ENCODE results near the gene PAX8. TPM values are rescaled to one million over a fixed set of nuclear protein-coding genes. Genes with fewer than 3 reads are reported as not detected.
A peak's percentile ranks its signal among the peaks of the same experiment; 100 is the strongest.

The PAX8 gene
- total and polyA plus RNA-seq, 2 of the 13 experiments (the other 11 are each of a cell fraction or from before 2014, with no cell fraction given): 1.5 to 8.8 TPM

- TF ChIP-seq NCOA5 (CRISPR knock-in tag; IDR thresholded peaks at IDR 0.05) (no peak), RFX1 (IDR thresholded peaks at IDR 0.05) (no peak)
Measured at GRCh38 chr2:113196839-113197238, 81.9 kb downstream of the PAX8 start (continued).

- Histone ChIP-seq H3K9me3 (ENCODE audit: low read length) (no peaks in the 10 kb centered on the region), H3K4me3 (replicated peaks in 1 of 3; ENCODE audit: insufficient read depth in 1 of 3, low read depth in 2 of 3, low read length in 3 of 3) (no peak overlapping the region), H3K36me3 (replicated peaks in 1 of 2; ENCODE audit: control insufficient read depth in 1 of 2, insufficient read depth in 2 of 2, low read length in 2 of 2) (no peaks in the 10 kb centered on the region; a peak in 1 of 5 replicates), H3K4me2 (ENCODE audit: low read depth, low read length) (no peak overlapping the region), H2AFZ (ENCODE audit: low read length) (no peak overlapping the region), H3K4me1 (ENCODE audit: insufficient read depth, low read length) (peaks cover 29% of the 10 kb centered on the region), H3K27me3 (ENCODE audit: control insufficient read depth in 1 of 2, insufficient read depth in 2 of 2, low read length in 2 of 2) (no peaks in the 10 kb centered on the region; a peak in 1 of 5 replicates), H3K27ac (ENCODE audit: extremely low read length, insufficient read depth, low read length) (no peak overlapping the region), H3K9ac (ENCODE audit: insufficient read depth, low read depth, low read length) (no peak overlapping the region), H4K20me1 (ENCODE audit: insufficient read depth, low read length) (no peaks in the 10 kb centered on the region), H3K79me2 (ENCODE audit: insufficient read depth, low read length) (no peaks in the 10 kb centered on the region)
- intact Hi-C loops (cut with micrococcal nuclease; ENCODE audit: unreplicated experiment) (no loop called here), in situ Hi-C loops (cut with HindIII; ENCODE audit: extremely low pct_ligation_motif_present, low pct_unique_long_range_greater_than_20kb) (loop anchor here (5.0 kb wide), 2 partner anchors 59 to 114 kb away; no protein-coding TSS in a partner anchor)
- TF ChIP-seq MAFF (IDR thresholded peaks at IDR 0.05; ENCODE audit: low read depth, low read length): peak; percentile 75
- peak; percentile 80 to 89 for TF ChIP-seq MAFK (conservative IDR thresholded peaks at IDR 0.05 in 1 of 2, IDR thresholded peaks at IDR 0.05 in 1 of 2; ENCODE audit: low read length in 2 of 2)
- TF ChIP-seq ASH2L (IDR thresholded peaks at IDR 0.05; ENCODE audit: insufficient read length, low read depth, low read length): no peak
- FAIRE-seq: no peak
- CTCF ChIA-PET (ENCODE audit: low intra/inter-chr PET ratio, low total read pairs): no interaction called here
- no peak for DNase-seq (ENCODE audit: low spot score)
- BruUV-seq (replicated peaks): no TSS peak
- WGBS (ENCODE audit: low lambda C conversion rate): 78% methylated on average over 11 of the region's 11 CpGs
- no peak for ATAC-seq
- POLR2A ChIA-PET: interaction anchor here (1.4 kb wide), 1 partner anchor 40 kb away, joined by 4 read pairs; no protein-coding TSS in a partner anchor
Measured at GRCh38 chr2:113195923-113196501, 82.7 kb downstream of the PAX8 start.

DNA sequence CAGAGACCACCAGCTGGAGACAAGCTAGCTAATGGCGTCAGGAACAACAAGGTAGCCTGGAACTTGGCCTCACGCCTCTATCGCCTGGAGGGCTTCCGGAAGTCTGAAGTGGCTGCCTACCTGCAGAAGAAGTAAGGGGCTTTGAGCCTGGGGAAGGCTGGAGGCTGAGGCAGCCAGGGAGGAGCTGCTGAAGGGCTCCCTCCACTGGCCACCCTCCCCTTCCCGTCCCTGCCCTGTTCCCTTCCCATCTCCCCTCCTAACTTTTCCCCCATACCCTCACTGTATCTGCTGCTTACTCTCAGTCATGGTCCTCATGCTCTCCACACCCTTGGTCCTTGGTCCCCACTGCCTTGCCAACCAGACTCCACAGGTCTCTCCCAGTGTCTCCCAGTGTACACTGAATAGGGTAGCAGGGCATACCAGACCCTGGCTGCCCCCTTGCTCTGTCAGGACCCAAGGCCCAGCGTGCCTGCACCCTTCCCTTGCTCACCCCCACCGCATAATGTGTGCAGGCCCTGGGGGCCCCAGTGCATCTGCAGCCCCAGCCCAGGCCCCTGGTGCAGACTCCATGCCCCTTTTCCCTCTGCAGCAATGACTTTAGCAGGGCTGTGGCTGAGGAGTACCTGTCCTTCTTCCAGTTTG lies 86.1 kb downstream of the PAX8 start:
- ChIA-PET CTCF (ENCODE audit: low intra/inter-chr PET ratio, low total read pairs) (interaction anchor here (1.1 to 2.8 kb wide), 4 partner anchors 54 to 112 kb away, joined by 4 to 19 read pairs (median 6); no protein-coding TSS in a partner anchor), POLR2A (no interaction called here)
- Histone ChIP-seq H4K20me1 (ENCODE audit: insufficient read depth, low read length) (no peaks in the 10 kb centered on the region), H3K27me3 (ENCODE audit: control insufficient read depth in 1 of 2, insufficient read depth in 2 of 2, low read length in 2 of 2) (no peaks in the 10 kb centered on the region; a peak in 1 of 5 replicates), H3K9me3 (ENCODE audit: low read length) (no peaks in the 10 kb centered on the region), H3K27ac (ENCODE audit: extremely low read length, insufficient read depth, low read length) (no peak overlapping the region), H3K4me3 (replicated peaks in 1 of 3; ENCODE audit: insufficient read depth in 1 of 3, low read depth in 2 of 3, low read length in 3 of 3) (no peak overlapping the region), H3K36me3 (replicated peaks in 1 of 2; ENCODE audit: control insufficient read depth in 1 of 2, insufficient read depth in 2 of 2, low read length in 2 of 2) (no peaks in the 10 kb centered on the region; a peak in 1 of 5 replicates), H3K4me1 (ENCODE audit: insufficient read depth, low read length) (no peaks in the 10 kb centered on the region), H3K4me2 (ENCODE audit: low read depth, low read length) (no peak overlapping the region), H3K79me2 (ENCODE audit: insufficient read depth, low read length) (no peaks in the 10 kb centered on the region), H2AFZ (ENCODE audit: low read length) (no peak overlapping the region), H3K9ac (ENCODE audit: insufficient read depth, low read depth, low read length) (no peak overlapping the region)
- in situ Hi-C loops (cut with HindIII; ENCODE audit: extremely low pct_ligation_motif_present, low pct_unique_long_range_greater_than_20kb) (no loop called here), intact Hi-C loops (cut with micrococcal nuclease; ENCODE audit: unreplicated experiment) (no loop called here)
- FAIRE-seq (no peak), DNase-seq (ENCODE audit: low spot score) (no peak), ATAC-seq (peak; percentile 83)
- no TSS peak for BruUV-seq (replicated peaks)
- WGBS (ENCODE audit: low lambda C conversion rate): 74% methylated on average over 7 of the region's 7 CpGs
- TF ChIP-seq SMC3 (IDR thresholded peaks at IDR 0.05; ENCODE audit: low read length) (peak; percentile 45), STAG1 (CRISPR knock-in tag; IDR thresholded peaks at IDR 0.05) (peak; percentile 80), PCBP1 (IDR thresholded peaks at IDR 0.05; ENCODE audit: borderline replicate concordance, low read depth, low read length) (0 out of 2 replicates have a peak, but pooled peaks have one; percentile 53)
- TF ChIP-seq, protein P1, sequence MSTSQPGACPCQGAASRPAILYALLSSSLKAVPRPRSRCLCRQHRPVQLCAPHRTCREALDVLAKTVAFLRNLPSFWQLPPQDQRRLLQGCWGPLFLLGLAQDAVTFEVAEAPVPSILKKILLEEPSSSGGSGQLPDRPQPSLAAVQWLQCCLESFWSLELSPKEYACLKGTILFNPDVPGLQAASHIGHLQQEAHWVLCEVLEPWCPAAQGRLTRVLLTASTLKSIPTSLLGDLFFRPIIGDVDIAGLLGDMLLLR (CRISPR knock-in tag; IDR thresholded peaks at IDR 0.05): no peak
- TF ChIP-seq, protein P2, sequence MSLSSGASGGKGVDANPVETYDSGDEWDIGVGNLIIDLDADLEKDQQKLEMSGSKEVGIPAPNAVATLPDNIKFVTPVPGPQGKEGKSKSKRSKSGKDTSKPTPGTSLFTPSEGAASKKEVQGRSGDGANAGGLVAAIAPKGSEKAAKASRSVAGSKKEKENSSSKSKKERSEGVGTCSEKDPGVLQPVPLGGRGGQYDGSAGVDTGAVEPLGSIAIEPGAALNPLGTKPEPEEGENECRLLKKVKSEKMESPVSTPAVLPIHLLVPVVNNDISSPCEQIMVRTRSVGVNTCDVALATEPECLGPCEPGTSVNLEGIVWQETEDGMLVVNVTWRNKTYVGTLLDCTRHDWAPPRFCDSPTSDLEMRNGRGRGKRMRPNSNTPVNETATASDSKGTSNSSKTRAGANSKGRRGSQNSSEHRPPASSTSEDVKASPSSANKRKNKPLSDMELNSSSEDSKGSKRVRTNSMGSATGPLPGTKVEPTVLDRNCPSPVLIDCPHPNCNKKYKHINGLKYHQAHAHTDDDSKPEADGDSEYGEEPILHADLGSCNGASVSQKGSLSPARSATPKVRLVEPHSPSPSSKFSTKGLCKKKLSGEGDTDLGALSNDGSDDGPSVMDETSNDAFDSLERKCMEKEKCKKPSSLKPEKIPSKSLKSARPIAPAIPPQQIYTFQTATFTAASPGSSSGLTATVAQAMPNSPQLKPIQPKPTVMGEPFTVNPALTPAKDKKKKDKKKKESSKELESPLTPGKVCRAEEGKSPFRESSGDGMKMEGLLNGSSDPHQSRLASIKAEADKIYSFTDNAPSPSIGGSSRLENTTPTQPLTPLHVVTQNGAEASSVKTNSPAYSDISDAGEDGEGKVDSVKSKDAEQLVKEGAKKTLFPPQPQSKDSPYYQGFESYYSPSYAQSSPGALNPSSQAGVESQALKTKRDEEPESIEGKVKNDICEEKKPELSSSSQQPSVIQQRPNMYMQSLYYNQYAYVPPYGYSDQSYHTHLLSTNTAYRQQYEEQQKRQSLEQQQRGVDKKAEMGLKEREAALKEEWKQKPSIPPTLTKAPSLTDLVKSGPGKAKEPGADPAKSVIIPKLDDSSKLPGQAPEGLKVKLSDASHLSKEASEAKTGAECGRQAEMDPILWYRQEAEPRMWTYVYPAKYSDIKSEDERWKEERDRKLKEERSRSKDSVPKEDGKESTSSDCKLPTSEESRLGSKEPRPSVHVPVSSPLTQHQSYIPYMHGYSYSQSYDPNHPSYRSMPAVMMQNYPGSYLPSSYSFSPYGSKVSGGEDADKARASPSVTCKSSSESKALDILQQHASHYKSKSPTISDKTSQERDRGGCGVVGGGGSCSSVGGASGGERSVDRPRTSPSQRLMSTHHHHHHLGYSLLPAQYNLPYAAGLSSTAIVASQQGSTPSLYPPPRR (CRISPR knock-in tag; IDR thresholded peaks at IDR 0.05; ENCODE audit: borderline replicate concordance): no peak
